ENCODE data around the gene SFPQ.

- TF ChIP-seq CTCF (IDR thresholded peaks at IDR 0.05; ENCODE audit: low read length) (no peak), EZH2 (optimal IDR thresholded peaks at IDR 0.05; ENCODE audit: low read depth, low read length) (no peak), EZH2phosphoT487 (IDR thresholded peaks at IDR 0.05; ENCODE audit: low read length) (no peak)
Observed at GRCh38 chr1:35223084-35223630, 30.2 kb upstream of the SFPQ start.
